Measurements from ENCODE around the gene GPR119. TPM values are rescaled to one million over a fixed set of nuclear protein-coding genes. Genes with fewer than 3 reads are reported as not detected.

The GPR119 gene
- not detected in 2 replicates for total RNA-seq

GRCh38 chrX:130385520-130385919 is at the start of gene GPR119:
Gene GPR119 (minus strand): TSS chrX:130385674. CDS start chrX:130385447, 227 bp downstream.

GRCh38 chrX:130401415-130402207 is 16.1 kb upstream of the GPR119 start, which contains the start of gene RBMX2:
Gene RBMX2 (plus strand): TSS chrX:130401987. CDS start chrX:130402033, 46 bp downstream.

GRCh38 chrX:130339408-130340222 is 45.9 kb downstream of the GPR119 start, which contains the start of gene SLC25A14:
Gene SLC25A14 (plus strand): TSS chrX:130339919. CDS start chrX:130340279, 360 bp downstream.

Other genes with a start within 250 kb of the GPR119 start
- gene AIFM1, start 219.8 kb downstream of the GPR119 start, total RNA-seq, result 20.5 and 21.5 TPM in 2 replicates
- 0.53 and 0.93 TPM in 2 replicates for gene RAB33A, start 213.7 kb downstream of the GPR119 start, total RNA-seq
- gene ZNF280C, start 116.8 kb downstream of the GPR119 start, total RNA-seq, result 1.7 and 2.2 TPM in 2 replicates
- 10.3 and 10.8 TPM in 2 replicates for gene SLC25A14, start 45.8 kb downstream of the GPR119 start, total RNA-seq
- gene RBMX2, start 16.3 kb upstream of the GPR119 start, total RNA-seq, result 24.4 and 29.1 TPM in 2 replicates

Data from aortic smooth muscle cell (primary cell).